Panc1 (cell line): Measurements from ENCODE around the gene METTL15. TPM values are rescaled to one million over a fixed set of nuclear protein-coding genes. Genes with fewer than 3 reads are reported as not detected.

Experiments used
- ATAC-seq: fragments of 200-7000 bp; cut with Tn5 transposase; 2 replicates; pipeline ENCODE4 v1.9.1; 2020; ENCODE audit warnings: mild to moderate bottlenecking, moderate library complexity
- BruUV-seq: library from RNA; stranded (reverse); fragments of 400-500 nt; replicated peaks from 2 replicates; lab custom pipeline; 2021; lab: Mats Ljungman, UMichigan
- CTCF ChIA-PET: fragments of 300-600 bp; sonication (Branson Sonifier 250); formaldehyde crosslinking; loops from one replicate; lab custom pipeline; 2022; ENCODE audit warnings: antibody characterized with exemption; lab: Charles Lee
- POLR2A ChIA-PET: fragments of 300-600 bp; sonication (Branson Sonifier 250); formaldehyde crosslinking; loops from one replicate; lab custom pipeline; 2022; ENCODE audit warnings: antibody characterized with exemption; lab: Charles Lee
- DNase-seq: peaks from one replicate; pipeline ENCODE4 v3.0.0-alpha.2; 2010; ENCODE audit warnings: low read depth, low spot score
- H3K27ac ChIP-seq: 2 replicates; pipeline ENCODE4 v1.5.1; 2011; ENCODE audit warnings: mild to moderate bottlenecking, low read length, inconsistent platforms
- H3K27me3 ChIP-seq: fragments of 200-500 bp; sonication (Bioruptor generic); 2 replicates; pipeline ENCODE4 v1.6.0; 2014; ENCODE audit warnings: low read length, inconsistent platforms; ENCODE audit not compliant: control insufficient read depth, insufficient read depth
- H3K36me3 ChIP-seq: fragments of 200-500 bp; sonication (Bioruptor generic); 2 replicates; pipeline ENCODE4 v1.5.1; 2014; ENCODE audit warnings: inconsistent platforms, mild to moderate bottlenecking, low read length, moderate library complexity; ENCODE audit not compliant: control insufficient read depth, insufficient read depth
- H3K4me1 ChIP-seq: 2 replicates; pipeline ENCODE4 v1.5.1; 2011; ENCODE audit warnings: inconsistent platforms, mild to moderate bottlenecking, low read length, moderate library complexity; ENCODE audit not compliant: control insufficient read depth, insufficient read depth
- H3K4me3 ChIP-seq, 2 experiments: 2 replicates each; pipeline ENCODE4 v1.5.1; 2011 to 2012; ENCODE audit warnings: low read depth in 2 of 2, low read length in 2 of 2, mild to moderate bottlenecking in 2 of 2, inconsistent platforms in 1 of 2, moderate library complexity in 1 of 2
- H3K9me3 ChIP-seq: fragments of 200-500 bp; sonication (Bioruptor generic); 2 replicates; pipeline ENCODE4 v1.5.1; 2014; ENCODE audit warnings: low read depth, mild to moderate bottlenecking, inconsistent platforms, low read length, moderate library complexity; ENCODE audit not compliant: control insufficient read depth, insufficient read depth
- CTCF ChIP-seq: fragments of 450-650 bp; IDR thresholded peaks from 2 replicates; pipeline ENCODE4 v1.5.1; 2017; ENCODE audit warnings: mild to moderate bottlenecking
- POLR2AphosphoS5 ChIP-seq: IDR thresholded peaks from 2 replicates; pipeline ENCODE4 v1.6.1; 2012; ENCODE audit warnings: mild to moderate bottlenecking, low read depth, low read length, moderate library complexity
- REST ChIP-seq, 2 experiments: IDR thresholded peaks; 2 replicates each; pipeline ENCODE4 v1.6.1; 2011 to 2012; ENCODE audit warnings: low read depth in 2 of 2, control low read depth in 1 of 2, low read length in 1 of 2, mild to moderate bottlenecking in 1 of 2, moderate library complexity in 1 of 2; ENCODE audit not compliant: insufficient read depth in 1 of 2
- SIN3A ChIP-seq: IDR thresholded peaks from 2 replicates; pipeline ENCODE4 v1.6.1; 2012; ENCODE audit warnings: low read depth, mild to moderate bottlenecking, low read length, moderate library complexity, borderline replicate concordance; ENCODE audit not compliant: insufficient read depth
- TCF7L2 ChIP-seq: IDR thresholded peaks from 2 replicates; pipeline ENCODE4 v1.6.1; 2011; ENCODE audit warnings: mild to moderate bottlenecking, low read depth, low read length, inconsistent platforms
- in situ Hi-C: cut with HindIII; loops from 2 replicates; pipeline ENCODE4 v1.10.0; 2016; ENCODE audit warnings: low sequenced_read_pairs, low pct_unique_long_range_greater_than_20kb
- intact Hi-C: fragments of 100-400 bp; cut with micrococcal nuclease; formaldehyde crosslinking; loops from one replicate; pipeline ENCODE4 v1.10.0; 2022; ENCODE audit not compliant: unreplicated experiment
- total RNA-seq: library from RNA; stranded (reverse); gene quantifications from one replicate; pipeline ENCODE4 v1.2.1, GENCODE V29; 2021; ENCODE audit not compliant: unreplicated experiment

METTL15 gene
- total RNA-seq, 1 experiment from 2014 or later = 11.4 TPM

- intact Hi-C loops (no loop called here), in situ Hi-C loops (no loop called here)
- ChIA-PET CTCF (no interaction called here), POLR2A (no interaction called here)
- Histone ChIP-seq H3K27ac (no peak overlapping the region), H3K4me3 (no peak overlapping the region), H3K27me3 (no peaks in the 10 kb centered on the region), H3K36me3 (no peaks in the 10 kb centered on the region), H3K9me3 (no peaks in the 10 kb centered on the region), H3K4me1 (no peaks in the 10 kb centered on the region)
- DNase-seq (no peak), ATAC-seq (no peak)
- no TSS peak for BruUV-seq
- TF ChIP-seq CTCF (no peak), TCF7L2 (no peak)
These were observed 123.3 kb downstream of the METTL15 start for GRCh38 chr11:28231475-28231874.

GRCh38 chr11:28232649-28233048, 124.5 kb downstream of the METTL15 start:
- CTCF ChIA-PET = no interaction called here

More at GRCh38 chr11:28232649-28233048, 124.5 kb downstream of the METTL15 start:
- Histone ChIP-seq H3K36me3 (no peaks in the 10 kb centered on the region), H3K4me1 (no peaks in the 10 kb centered on the region), H3K27me3 (no peaks in the 10 kb centered on the region), H3K27ac (no peak overlapping the region), H3K9me3 (no peaks in the 10 kb centered on the region), H3K4me3 (no peak overlapping the region)
- no peak for ATAC-seq
- intact Hi-C loops = no loop called here
- TF ChIP-seq TCF7L2 = no peak
- TF ChIP-seq REST (IDR thresholded peaks at IDR 0.05; ENCODE audit: insufficient read depth in 1 of 2, low read depth in 2 of 2, low read length in 1 of 2) = no peak
- TF ChIP-seq SIN3A = no peak
- no peak for TF ChIP-seq POLR2AphosphoS5
- no peak for TF ChIP-seq CTCF
- BruUV-seq = no TSS peak
- DNase-seq = no peak
- in situ Hi-C loops = no loop called here
- POLR2A ChIA-PET = no interaction called here
